RWPE1 (cell line): Measurements from ENCODE around the gene BOLA2B.

ENCODE experiments used
- CTCF ChIA-PET: fragments of 350-600 bp; sonication (Branson Sonifier 250); formaldehyde crosslinking; extraction: SDS; loops from one replicate; lab custom pipeline; 2021; lab: Yijun Ruan, JAX
- POLR2A ChIA-PET: fragments of 400-600 bp; formaldehyde crosslinking; extraction: SDS; loops from one replicate; lab custom pipeline; 2020; ENCODE audit warnings: antibody characterized with exemption; ENCODE audit not compliant: low non-redundant PET; lab: Yijun Ruan, JAX
- DNase-seq: peaks from one replicate; pipeline ENCODE4 v3.0.0; 2012; ENCODE audit warnings: low spot score
- H3K27ac ChIP-seq: fragments of 450-650 bp; 2 replicates; pipeline ENCODE4 v1.5.1; 2017
- CTCF ChIP-seq: fragments of 450-650 bp; conservative IDR thresholded peaks from 2 replicates; pipeline ENCODE4 v1.5.1; 2017; ENCODE audit warnings: low read depth, mild to moderate bottlenecking

BOLA2B gene

DNA sequence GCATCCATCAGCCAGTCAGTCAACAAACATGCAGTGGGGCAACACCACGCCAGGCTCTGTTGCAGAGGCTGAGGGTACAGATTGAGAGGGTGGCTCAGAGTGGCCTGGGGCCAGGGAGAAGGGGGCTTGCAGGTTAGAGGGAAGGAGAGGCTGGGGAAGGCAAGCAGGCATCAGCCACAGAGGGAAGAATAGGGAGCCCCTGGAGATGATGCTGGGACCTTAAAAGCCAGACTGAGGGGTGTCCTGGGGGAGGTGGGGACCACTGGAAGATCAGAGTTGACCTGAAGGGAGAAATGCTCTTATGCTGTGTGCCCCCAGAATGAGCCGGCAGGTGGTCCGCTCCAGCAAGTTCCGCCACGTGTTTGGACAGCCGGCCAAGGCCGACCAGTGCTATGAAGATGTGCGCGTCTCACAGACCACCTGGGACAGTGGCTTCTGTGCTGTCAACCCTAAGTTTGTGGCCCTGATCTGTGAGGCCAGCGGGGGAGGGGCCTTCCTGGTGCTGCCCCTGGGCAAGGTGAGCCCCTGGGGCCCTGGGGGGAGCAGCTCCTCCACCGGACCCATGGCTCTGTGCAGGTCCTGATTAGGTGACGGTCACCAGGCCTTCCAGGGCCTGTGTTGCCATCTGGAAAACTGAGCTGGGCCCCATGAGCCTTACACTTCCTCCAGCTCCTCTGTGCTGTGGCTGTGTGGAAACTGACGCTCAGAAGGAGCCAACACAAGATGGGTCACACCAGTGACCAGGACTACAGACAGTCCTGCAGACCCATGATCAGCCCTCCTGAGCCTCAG, 8.4 kb downstream of the BOLA2B start:
- POLR2A ChIA-PET = no interaction called here
- CTCF ChIA-PET = no interaction called here
- DNase-seq = no peak
- no peak for TF ChIP-seq CTCF
- peak overlapping the region; percentile 46 for H3K27ac ChIP-seq

GRCh38 chr16:30184096-30184890, 9.2 kb downstream of the BOLA2B start:
- ChIA-PET CTCF (no interaction called here), POLR2A (no interaction called here)
- no peak overlapping the region for H3K27ac ChIP-seq
- no peak for DNase-seq
- TF ChIP-seq CTCF = no peak

GRCh38 chr16:30183233-30184095, 10.0 kb downstream of the BOLA2B start, which contains the start of gene CORO1A:
TSS of gene CORO1A (plus strand) at chr16:30183602. CDS start at chr16:30185210, 1,608 bp downstream.
- TF ChIP-seq CTCF = no peak
- peak; percentile 66 for DNase-seq
- H3K27ac ChIP-seq = peak within 1 kb of the TSS; percentile 69
- ChIA-PET POLR2A (interaction anchor here (0.6 kb wide), 1 partner anchor 526 kb away, joined by 3 read pairs; no protein-coding TSS in a partner anchor), CTCF (no interaction called here)

DNA sequence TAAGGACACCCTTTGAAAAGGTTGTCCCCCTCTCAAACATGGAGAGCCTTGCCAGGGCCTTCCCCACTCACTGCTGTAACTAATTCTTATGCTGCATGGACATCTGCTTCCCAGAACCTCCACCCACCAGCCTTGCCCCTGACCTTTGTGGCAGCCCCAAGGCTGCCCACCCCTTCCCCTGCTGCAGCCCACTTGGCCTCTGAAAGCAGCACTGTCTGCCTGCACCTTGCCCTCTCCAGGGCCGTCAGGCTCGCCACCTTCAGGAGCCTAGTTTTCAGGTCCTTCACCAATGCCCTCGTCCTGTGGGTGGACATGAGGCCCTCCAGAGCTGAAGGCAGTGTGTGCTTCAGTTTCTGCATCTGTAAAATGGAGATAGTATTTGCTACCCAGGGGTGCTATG, 12.7 kb downstream of the BOLA2B start:
- ChIA-PET POLR2A (no interaction called here), CTCF (interaction anchor here (0.6 to 0.8 kb wide), 2 partner anchors 31 to 105 kb away, joined by 3 to 8 read pairs; no protein-coding TSS in a partner anchor)
- DNase-seq = no peak
- no peak for TF ChIP-seq CTCF
- no peak overlapping the region for H3K27ac ChIP-seq

GRCh38 chr16:30179931-30180330, 13.5 kb downstream of the BOLA2B start:
- CTCF ChIA-PET = interaction anchor here (0.8 kb wide), 2 partner anchors 25 to 104 kb away, joined by 3 to 8 read pairs; no protein-coding TSS in a partner anchor
- no peak for DNase-seq
- POLR2A ChIA-PET = no interaction called here
- TF ChIP-seq CTCF = no peak
- H3K27ac ChIP-seq = no peak overlapping the region
